GM21786 (cell line): Measurements from ENCODE around the gene IL1RAP.

Experiments used
- ATAC-seq: cut with Tn5 transposase; IDR thresholded peaks from one replicate; pipeline ENCODE4 v1.9.1; 2021; ENCODE audit not compliant: unreplicated experiment

The IL1RAP gene

DNA sequence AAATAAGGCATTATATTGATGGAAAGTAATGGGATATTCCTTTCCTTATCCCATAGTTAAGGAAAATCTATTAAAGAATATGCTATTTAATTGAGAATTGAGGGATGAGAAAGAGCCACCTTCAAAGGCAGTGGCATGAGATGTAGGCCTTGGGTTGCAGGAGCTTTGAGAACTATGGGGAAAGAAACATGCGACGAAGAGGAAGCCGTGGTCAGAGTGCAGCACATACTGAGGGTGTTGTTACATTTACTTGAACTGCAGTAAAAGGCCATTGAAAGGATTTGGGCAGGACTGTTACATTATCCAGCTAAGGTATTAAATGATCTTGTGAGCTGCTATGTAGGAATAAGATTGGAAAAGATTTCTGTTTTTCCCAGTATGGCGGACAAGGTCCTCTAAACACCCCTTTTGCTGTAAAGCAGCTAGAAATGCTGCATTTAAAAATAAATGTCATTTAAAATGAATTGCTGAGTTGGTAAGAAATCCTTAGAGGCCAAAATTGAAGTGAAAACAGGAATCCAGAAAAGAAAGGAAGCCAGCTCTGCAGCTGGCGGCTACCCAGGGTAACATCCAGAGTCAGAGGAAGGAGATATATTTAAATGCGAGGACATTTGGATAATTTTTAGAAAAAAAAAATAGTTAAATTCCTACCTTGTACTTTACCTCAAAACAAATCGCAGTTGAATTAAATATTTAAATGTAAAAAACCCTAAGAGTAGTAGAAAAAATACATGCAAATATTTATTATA is 61.7 kb downstream of the IL1RAP start:
- no peak for ATAC-seq

DNA sequence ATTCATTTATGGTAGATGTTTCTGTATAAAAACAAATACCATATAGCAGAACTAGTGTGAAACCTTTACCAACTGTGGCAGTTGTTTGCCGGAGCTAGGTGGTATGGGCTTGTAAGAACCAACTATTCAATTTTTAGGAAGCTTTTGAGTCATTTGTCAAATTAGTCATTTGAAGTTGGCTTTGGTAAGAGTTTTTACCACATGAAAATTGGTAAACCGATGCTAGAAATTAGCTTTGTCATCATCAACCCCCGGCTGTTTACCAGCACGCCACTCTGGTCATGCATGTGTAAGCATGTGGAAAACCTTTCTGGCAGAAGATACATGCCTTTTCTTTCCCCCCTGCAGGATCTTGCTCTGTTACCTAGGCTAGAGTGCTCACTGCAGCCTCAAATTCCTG is 63.3 kb downstream of the IL1RAP start:
- ATAC-seq, result no peak

DNA sequence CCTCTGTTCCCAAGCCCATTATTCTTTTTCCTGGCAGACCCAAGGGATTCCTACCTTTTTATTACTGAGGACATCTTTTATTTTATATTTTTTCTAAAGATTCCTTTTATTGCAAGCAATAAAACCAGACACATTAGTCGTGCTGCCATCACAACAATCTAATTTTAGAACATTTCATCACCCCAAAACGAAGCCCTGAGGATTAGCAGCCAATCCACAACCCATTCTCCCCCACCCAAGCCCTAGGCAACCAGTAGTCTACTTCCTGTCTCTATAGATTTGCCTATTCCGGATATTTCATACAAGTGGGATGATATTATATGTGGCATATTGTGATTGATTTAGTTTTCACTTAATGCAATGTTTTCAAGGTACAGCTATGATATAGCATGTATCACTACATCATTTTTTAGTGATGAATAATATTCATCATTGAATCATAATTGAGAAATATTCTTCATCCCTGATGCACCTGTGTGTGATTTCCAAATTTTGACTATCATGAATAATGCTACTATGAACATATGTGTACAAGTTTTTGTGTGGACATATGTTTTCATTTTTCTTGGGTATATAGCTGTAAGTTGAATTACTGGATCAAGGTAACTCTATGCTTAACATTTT is 65.7 kb downstream of the IL1RAP start:
- ATAC-seq, result no peak

DNA sequence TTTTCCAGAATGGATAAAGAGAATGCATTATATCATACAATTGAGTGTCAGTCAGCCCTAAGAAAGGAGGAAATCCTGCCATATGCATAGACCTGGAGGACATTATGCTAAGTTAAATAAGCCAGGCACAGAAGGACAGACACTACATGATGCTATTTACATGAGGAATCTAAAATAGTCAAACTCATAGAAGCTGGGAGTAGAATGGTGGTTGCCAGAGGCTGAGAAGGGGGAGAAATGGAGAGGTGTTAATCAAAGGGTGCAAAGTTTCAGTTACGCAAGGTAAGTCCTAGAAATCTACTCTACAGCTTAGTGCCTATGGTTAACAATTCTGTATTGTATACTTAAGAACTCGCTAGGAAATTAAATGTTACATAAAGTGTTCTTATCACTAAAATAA is 66.5 kb downstream of the IL1RAP start:
- ATAC-seq, result no peak

DNA sequence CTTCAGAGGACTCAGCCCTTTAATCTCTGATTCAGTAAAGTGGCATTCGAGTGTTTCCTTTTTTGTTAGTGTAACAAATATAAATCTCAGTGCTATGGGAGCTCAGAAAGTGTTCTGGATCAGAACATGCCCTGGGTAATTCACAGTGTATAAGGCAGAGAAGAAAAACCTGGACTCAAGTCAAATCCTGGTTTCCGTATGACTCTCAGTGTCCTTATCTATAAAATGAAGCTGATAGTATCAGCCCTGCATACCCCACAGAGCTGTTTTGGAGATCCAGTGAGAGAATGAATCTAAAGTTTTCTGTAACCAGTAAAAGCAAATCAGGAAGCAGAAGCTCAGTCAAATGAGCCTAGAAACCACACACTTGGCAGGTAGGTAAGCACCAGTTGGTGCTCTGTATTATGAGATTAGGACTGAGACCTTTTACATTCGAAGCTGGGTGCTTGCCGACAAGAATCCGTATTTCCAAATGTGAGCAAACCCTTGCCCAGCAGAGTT is 67.2 kb downstream of the IL1RAP start:
- no peak for ATAC-seq

DNA sequence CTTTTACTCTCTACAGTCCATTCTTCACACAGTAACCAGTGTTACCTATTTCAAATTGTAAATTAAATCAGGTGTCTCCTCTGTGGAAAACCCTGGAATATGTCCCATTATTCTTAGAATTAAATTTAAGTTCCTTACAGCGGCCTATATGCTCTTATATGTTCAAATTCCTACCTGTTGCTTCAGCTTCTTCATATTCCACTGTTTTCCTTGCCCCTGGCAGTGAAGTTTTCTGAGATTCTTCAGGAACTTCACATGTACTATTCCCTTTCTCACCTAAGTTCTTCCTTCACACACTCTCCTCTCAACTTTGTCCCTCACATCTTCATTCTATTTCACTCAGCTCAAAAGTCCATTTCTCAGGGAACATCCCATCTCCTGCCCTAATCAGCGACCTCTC is 68.8 kb downstream of the IL1RAP start:
- no peak for ATAC-seq

DNA sequence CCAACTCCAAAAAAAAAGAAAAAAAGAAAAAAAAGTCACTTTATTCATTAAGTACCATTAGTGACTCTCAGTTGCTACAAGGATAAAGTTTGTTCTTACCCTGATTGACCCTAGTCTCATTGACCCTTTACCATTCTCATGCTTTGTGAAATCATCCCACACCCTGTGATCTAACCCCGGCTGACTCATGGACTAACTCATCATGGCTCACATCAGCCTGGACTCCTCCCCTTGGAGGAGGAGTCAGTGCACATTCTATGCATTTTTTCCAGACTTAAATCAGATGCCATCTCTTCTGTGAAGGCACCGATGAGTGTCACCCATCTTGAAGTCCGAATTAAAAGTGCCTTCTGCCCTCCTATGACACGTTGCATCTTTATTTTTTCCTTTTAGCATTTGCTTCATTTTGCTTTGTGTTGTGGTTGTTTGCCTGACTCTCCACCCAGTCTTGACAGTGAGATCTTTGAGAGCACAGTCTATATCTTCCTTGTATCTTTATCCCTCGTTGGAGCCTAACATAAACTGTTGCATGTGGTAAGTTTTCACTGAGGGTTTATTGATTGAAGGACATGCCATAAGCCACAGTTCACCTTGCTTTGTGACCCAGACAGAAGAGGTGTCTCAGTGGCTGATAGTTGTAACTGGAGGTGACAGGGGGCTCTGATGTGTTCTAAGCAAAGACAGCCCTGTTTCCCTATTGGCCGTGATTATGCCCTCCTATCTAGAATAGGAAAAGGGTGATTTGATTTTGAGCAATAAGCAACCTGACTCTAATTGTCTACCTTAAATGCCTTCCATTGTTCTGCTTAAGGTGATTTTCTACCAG is 72.1 kb downstream of the IL1RAP start:
- no peak for ATAC-seq

DNA sequence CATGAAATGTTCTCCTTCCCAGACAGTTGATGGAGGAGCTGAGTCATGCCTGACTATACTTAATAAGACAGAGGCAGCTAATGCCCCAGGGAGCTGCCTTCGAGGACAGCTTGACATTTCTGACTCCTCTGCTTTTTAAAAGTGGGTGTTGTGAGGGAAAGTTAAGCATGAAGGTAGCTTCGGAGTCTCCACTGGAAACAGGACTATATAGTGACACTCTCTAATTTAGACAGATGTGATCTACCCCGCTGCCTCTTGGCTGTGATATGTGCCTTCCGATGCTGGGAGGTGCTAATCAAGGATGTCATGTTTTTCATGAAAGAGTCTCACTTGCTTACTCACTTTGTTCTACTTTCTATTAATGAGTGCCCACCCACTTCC is 72.7 kb downstream of the IL1RAP start:
- peak; percentile 79 for ATAC-seq

DNA sequence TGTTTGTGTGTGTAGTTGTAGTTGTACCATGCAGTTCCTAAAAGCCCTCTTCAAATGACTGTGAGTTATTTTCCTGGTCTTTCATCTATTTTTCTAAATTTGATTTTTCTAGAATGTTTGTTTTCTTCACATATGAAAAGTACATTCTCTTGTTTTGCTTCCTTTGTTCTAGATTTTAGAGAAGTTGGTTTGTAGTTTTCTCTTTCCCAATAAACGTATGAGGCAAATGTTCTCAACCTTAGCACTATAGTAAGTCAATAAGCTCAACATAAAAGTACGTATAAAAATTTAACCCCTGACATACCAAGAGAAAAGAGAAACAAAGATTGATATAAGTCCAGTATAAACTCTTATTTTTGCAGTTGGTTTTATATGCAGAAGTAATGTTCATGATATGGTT is 74.7 kb downstream of the IL1RAP start:
- no peak for ATAC-seq

DNA sequence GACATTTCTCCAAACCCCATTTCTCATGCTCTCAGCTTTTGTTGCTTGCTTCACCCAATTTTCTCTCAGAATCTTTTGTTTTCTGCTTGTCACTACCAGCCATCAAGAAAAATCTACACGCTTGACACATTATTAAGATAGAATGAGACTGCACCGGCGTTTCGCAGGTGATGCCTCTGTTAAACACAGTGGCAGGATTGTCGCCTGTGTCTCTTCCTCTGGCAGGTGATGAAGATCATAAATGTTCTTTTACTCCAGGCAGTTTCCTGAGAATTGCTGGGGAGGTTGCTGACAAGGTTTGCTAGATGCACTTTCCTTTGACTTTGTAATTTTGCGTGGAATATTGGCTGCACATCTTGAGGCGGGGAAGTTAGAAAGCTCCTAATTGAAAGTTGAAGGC is 75.4 kb downstream of the IL1RAP start:
- no peak for ATAC-seq

DNA sequence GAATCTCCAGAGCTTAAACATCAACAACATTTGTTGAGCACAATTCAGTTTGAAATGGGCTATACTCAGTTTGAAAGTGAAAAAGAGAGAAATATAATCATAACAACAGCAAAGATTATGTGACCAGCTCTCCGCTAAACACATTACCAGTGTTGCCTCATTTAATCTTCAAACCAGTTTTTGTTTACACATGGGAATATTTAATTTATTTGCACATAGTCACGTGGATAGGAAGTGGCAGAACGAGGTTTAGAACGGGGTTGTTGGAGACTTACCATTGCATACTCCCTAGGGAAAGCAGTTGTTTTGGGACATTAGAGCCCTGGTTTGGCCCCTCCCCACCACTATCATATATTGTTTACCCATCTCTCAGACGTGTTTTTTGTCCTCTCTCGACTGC is 77.2 kb downstream of the IL1RAP start:
- ATAC-seq, result no peak

DNA sequence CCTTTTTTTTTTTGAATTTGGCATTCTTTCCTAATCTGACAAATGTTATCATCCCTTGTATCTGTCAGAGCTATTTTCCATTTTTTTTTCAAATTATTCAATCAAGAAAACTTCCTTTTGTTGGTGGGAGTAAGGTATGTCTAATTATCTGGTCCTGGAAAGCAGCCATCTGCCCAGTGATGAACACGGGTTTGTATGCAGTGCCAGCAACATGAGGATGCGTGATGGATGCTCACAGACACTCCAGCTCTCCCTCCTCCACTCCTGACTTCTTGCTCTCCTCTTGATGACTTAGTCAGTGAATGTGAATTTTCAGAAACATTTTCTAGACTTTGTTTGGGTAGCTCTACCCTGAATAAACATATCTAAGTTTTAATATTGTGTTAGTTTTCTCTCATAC is 79.2 kb downstream of the IL1RAP start:
- no peak for ATAC-seq

DNA sequence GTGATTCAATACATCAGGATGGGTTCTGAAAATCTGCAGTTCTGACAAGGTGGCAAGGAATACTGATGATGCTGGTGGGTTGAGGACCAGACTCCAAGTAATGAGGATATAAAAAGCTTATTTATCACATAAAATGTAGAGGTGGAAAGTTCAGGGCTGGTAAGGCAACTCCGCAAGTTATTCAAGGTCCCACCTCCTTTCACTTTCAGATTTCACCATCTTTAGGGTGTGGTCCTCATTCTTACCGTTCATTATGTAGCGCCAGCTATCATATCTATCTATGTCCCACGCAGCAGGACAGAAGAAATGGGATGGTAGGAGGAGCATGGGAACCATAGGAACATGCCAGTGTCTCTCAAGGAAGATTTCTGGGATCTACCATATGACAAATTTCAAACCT is 80.3 kb downstream of the IL1RAP start:
- no peak for ATAC-seq

DNA sequence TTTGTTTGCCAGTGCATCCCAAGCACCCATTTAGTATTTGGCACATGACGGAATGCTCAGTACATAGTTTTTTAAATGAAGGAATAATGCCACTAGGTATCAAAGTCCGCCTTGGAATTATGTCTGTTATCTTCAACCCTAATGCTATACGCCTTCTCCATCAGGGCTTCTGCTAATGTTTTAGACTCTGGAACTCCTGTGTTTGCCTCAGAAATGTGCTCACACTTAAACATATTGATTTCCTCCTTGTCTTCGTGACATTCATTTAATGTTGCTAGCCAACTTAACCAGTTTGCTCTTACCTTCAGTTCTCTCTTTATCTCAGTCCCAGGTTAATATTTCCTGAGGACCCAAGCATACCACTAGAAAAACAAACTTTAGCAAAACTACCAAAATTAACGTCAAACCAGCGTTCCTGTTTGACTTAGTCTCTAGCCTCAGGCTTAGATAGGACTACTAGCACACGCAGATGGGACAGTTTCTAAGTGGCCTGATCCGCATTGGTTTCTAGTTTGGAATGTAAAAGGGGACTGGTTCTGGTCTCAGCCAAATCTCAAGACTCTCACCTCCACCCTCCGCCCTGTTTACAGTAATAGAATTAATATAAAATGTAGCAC is 81.4 kb downstream of the IL1RAP start:
- no peak for ATAC-seq

DNA sequence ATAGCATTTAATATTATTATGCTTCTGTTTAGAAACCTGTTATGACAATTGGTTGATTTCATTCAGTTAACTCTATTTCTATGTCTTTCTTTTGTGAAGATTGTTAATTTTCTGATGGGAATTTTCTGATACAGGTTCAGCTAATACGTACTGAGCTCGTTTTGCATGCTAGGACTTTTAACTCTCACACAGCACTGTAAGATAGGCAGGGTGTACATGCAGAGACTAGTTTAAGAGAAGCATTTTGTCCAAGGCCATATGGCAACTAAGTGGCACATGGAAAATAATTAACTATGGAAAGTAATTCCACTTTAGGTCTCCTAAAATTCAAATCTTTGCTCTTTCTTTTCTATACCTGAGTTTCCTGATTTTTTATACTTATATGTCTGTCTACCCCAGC is 81.9 kb downstream of the IL1RAP start:
- ATAC-seq, result no peak

DNA sequence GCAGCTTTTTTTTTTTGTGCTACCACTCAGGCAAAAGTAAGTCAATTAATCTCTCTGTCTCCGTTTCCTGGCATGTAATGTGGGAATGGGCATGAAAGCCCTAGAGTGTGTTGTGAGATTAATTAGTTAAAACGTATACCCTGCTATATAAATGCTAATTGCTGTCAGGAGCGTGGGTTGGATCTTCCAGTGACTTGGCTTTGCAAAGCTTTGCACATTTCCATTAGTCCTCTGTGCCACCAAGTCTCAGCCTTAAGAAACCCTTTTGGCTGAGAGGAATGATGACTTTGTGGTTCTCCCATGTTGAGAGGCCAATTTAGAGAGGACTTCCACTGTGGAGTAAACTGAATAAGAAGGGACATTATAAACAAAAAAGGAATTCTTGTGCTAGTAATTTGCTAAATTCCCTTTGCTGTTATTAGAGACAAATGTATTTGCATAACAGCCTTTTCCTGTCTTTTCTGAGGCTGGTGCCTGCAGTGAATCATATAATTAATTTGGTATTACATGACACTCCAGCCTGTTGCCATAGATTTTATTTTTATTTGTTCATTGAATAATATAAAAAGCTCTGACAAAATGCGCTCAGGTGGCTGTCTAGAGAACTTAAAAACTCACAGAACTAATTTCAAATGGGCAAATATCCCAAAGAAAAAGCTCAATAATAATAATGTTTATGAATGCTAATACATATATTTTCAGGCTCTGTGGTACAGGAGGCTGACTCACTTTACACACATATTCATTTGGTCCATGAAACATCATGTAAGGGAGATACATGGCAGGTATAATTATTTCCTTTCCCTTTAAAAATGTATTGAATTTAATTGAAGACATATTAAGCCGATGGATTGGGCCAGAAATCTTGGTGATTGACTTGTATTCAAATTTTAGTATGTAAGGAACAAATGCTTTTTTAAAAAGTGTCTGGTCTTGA is 82.7 kb downstream of the IL1RAP start:
- no peak for ATAC-seq

DNA sequence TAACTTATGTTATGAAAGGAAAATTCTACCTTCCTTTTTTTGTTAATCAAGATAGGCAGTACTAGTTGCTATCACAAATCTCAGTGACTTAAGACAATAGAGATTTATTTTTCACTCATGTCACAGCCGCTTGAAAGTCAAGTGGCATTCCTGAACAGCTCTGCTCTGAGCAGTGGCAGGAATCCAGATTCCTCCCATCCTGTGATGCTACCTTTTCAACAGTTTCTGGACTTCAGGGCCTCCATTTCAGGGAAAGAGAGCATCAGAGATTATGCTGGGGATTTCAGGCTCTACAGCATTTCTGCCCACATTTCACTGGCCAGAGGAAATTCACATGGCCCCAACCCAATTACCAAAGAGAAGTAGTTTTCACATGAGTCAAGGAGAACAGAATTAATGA is 83.4 kb downstream of the IL1RAP start:
- no peak for ATAC-seq

DNA sequence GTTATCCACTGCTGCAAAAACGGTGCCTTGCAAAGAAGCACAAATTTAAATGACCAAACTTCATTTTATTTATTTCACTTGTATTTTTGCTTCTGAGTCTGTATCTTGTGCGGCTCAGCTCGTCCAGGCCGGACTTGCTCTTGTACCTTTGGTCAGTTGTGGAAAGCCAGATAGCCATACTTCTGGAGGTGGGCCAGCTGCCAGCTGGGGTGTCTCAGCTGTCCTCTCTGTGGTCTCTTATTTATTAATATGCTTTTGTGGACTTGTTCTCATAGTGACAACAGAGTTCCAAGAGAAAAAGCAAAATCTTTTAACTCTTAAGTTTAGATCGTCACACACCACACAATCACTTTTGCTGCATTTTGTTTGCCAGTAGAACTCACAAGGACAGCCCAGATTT is 87.7 kb downstream of the IL1RAP start:
- no peak for ATAC-seq

DNA sequence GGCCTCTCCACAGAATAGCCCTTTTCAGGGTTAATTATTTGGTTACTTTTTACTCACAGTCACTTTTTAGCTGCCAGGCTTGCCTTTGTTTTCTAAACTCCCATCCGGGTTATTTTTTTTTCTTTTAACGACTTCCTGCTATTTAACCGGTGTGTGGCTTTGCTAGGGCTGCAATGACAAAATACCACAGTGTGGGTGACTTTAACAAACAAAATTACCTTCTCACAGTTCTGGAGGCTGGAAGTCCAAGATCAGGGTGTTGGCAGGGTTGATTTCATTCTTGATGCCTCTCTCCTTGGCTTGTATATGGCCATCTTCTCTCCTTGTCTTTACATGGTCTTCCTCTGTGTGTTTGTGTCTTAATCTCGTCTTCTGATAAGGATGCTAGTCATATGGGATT is 91.5 kb downstream of the IL1RAP start:
- ATAC-seq, result no peak

DNA sequence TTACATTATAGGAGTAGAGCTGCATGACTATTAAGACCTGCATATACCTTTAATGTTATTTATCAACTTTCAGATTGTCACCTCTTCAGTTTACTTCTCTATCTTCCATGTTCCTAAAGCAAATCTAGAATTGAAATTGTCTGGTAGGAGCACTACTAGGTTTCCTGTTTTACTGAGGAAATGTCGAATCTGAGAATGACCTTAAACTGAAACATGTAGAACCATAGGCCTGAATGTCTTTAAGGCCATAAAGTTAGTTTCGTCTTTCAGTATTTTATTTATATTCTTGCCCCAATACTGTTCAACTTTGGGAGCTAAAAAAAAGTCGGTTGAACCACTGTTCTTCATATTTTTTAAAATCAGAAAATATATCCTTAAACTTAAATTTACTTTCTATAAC is 92.7 kb downstream of the IL1RAP start:
- ATAC-seq, result no peak
